DND-41 (cell line): ENCODE measurements around the gene QSOX1.

Experiments used
- EZH2 ChIP-seq: IDR thresholded peaks from 3 replicates; pipeline ENCODE4 v1.6.1; 2012; ENCODE audit warnings: borderline replicate concordance, low read depth, mild to moderate bottlenecking, moderate library complexity, low read length, inconsistent platforms; ENCODE audit not compliant: severe bottlenecking
- TF ChIP-seq, protein P1 (sequence below): IDR thresholded peaks from 2 replicates; pipeline ENCODE4 v1.5.1; 2012; ENCODE audit warnings: borderline replicate concordance, low read length, moderate library complexity, mild to moderate bottlenecking; ENCODE audit not compliant: poor library complexity, severe bottlenecking; ENCODE audit errors: extremely low read depth

DNA sequence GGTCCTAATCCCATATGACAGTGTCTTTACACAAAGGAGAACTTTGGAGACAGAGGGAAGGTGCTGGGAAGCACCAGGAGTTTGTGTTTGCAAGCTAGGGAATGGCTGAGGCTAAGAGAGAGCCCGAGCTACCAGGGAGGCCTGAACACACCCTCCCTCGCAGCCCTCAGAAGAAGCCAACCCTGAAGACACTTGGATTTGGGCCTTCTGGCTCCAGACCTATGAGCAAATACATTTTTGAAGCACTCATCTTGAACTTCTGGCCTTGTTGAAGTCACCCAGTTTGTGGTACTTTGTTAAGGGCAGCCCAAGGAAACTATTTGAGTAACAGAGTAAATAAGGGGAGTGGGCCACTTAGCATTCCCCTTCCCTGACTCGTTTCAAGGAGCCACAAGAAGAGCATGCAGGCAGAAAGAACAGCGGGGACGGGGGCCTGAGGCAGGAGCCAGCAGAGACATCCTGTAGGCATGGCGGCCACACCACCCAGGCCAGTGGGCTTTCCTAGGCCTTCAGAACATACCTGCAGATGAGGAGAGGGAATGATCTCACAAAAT lies 13.2 kb upstream of the QSOX1 start:
- TF ChIP-seq, protein P1, sequence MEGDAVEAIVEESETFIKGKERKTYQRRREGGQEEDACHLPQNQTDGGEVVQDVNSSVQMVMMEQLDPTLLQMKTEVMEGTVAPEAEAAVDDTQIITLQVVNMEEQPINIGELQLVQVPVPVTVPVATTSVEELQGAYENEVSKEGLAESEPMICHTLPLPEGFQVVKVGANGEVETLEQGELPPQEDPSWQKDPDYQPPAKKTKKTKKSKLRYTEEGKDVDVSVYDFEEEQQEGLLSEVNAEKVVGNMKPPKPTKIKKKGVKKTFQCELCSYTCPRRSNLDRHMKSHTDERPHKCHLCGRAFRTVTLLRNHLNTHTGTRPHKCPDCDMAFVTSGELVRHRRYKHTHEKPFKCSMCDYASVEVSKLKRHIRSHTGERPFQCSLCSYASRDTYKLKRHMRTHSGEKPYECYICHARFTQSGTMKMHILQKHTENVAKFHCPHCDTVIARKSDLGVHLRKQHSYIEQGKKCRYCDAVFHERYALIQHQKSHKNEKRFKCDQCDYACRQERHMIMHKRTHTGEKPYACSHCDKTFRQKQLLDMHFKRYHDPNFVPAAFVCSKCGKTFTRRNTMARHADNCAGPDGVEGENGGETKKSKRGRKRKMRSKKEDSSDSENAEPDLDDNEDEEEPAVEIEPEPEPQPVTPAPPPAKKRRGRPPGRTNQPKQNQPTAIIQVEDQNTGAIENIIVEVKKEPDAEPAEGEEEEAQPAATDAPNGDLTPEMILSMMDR: no peak
- no peak for TF ChIP-seq EZH2
